BLaER1 treated with 17β-estradiol and CSF1 and Interleukin-3, amounts not matched to agents 10 nM and 100 nM (cell line): ENCODE results near the gene ESR1.
A peak's percentile ranks its signal among the peaks of the same experiment; 100 is the strongest.
"Not testable (repeated sequence)": the region's sequence is repeated elsewhere in the genome, so short reads cannot be mapped to it uniquely, and the experiment has no call there.

Source experiments
- H3K27ac ChIP-seq, 11 experiments: shearing (Covaris generic); formaldehyde crosslinking; 2 replicates each; pipeline ENCODE4 v1.8.1; 2022
- H3K27me3 ChIP-seq, 11 experiments: shearing (Covaris generic); formaldehyde crosslinking; 2 replicates each; pipeline ENCODE4 v1.8.1; 2022
- H3K36me3 ChIP-seq, 11 experiments: shearing (Covaris generic); formaldehyde crosslinking; 2 replicates each; pipeline ENCODE4 v1.8.1; 2022
- H3K4me1 ChIP-seq, 10 experiments: shearing (Covaris generic); formaldehyde crosslinking; 2 replicates each; pipeline ENCODE4 v1.8.1; 2022
- H3K4me2 ChIP-seq, 11 experiments: shearing (Covaris generic); formaldehyde crosslinking; 2 replicates each; pipeline ENCODE4 v1.8.1; 2022
- H3K4me3 ChIP-seq, 10 experiments: shearing (Covaris generic); formaldehyde crosslinking; 2 replicates each; pipeline ENCODE4 v1.8.1; 2022
- H3K9ac ChIP-seq, 11 experiments: shearing (Covaris generic); formaldehyde crosslinking; 2 replicates each; pipeline ENCODE4 v1.8.1; 2022
- H3K9me3 ChIP-seq, 11 experiments: shearing (Covaris generic); formaldehyde crosslinking; replicated peaks in 1 of 11; 2 replicates each; pipeline ENCODE4 v1.8.1; 2022
- H4K20me1 ChIP-seq, 11 experiments: shearing (Covaris generic); formaldehyde crosslinking; 2 replicates each; pipeline ENCODE4 v1.8.1; 2022
- Cebpa-rat ChIP-seq, 11 experiments: shearing (Covaris generic); IDR thresholded peaks; 2 replicates each; pipeline ENCODE4 v1.8.1; 2022

Gene ESR1

DNA sequence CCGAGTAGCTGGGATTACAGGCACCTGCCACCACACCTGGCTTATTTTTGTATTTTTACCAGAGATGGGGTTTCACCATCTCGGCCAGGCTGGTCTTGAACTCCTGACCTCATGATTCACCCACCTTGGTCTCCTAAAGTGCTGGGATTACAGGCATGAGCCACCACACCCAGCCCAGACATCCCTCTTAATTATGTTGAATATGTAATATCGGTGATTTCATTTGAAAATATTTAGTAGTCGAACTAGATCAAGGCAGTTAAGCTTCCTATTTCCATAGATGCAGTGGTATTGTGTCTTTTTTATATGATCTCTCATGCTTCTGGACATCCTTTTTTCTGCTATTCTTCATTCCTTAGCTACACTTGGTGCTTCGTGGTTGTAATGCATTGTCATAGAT, 29.7 kb downstream of the ESR1 start:
- Histone ChIP-seq H3K9ac (no peak overlapping the region), H3K27ac (no peak overlapping the region), H4K20me1 (no peaks in the 10 kb centered on the region), H3K9me3 (no peaks in the 10 kb centered on the region), H3K27me3 (no peaks in the 10 kb centered on the region), H3K36me3 (no peaks in the 10 kb centered on the region), H3K4me2 (no peak overlapping the region), H3K4me3 (no peak overlapping the region), H3K4me1 (peaks cover 0 to 18% (median 4%) of the 10 kb centered on the region in 10 experiments; a peak in 8 of 20 replicates)
- TF ChIP-seq Cebpa-rat (IDR thresholded peaks at IDR 0.05): no peak

DNA sequence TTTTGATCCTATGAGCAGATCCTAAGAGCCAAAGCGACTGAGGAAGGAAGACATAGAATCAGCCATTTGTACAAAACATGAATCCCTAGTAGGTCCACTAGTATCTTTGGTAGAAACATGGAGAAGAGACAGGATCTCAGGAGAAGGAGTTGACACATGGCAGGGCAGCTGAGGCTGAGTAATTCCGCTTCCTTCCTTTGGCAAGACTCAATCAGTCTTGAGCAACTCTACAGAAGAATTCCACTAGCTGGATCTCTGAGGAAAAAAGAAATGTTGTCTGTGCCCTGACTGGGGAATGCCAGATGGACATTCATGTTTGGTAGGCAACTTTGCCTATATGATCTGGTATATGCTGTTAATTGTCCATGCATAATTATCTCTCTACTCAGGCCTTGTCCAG, 35.3 kb downstream of the ESR1 start:
- H3K9me3 ChIP-seq: no peaks in the 10 kb centered on the region
- H3K4me3 ChIP-seq: no peak overlapping the region
- no peaks in the 10 kb centered on the region for H3K36me3 ChIP-seq
- H3K27ac ChIP-seq: no peak overlapping the region
- H3K4me2 ChIP-seq: peak overlapping the region in 2 of 11 experiments; percentile 66 to 81; a peak in 2 of 22 replicates
- no peaks in the 10 kb centered on the region for H4K20me1 ChIP-seq
- H3K4me1 ChIP-seq: peaks cover 0 to 27% (median 4%) of the 10 kb centered on the region in 10 experiments; a peak in 8 of 20 replicates
- H3K27me3 ChIP-seq: no peaks in the 10 kb centered on the region
- TF ChIP-seq Cebpa-rat (IDR thresholded peaks at IDR 0.05): no peak
- no peak overlapping the region for H3K9ac ChIP-seq

DNA sequence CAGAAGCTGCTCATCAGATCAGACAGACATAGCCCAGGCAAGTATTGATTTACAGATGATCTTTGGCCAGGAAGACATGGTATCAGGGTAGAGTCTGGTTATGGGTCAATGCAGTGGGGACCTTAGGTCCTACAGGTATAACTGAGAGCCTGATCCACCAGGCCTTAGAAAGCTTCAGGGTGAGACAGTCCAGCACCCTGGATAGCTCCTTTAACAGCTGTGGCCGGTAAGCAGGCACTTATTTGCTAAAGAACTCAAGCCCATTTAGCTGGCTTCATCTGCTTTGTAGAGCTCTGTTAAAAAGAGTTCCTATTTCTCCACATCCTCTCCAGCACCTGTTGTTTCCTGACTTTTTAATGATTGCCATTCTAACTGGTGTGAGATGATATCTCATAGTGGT, 39.6 kb downstream of the ESR1 start:
- Histone ChIP-seq H3K4me2 (no peak overlapping the region), H3K4me3 (no peak overlapping the region), H3K27me3 (no peaks in the 10 kb centered on the region), H3K9me3 (no peaks in the 10 kb centered on the region), H3K36me3 (no peaks in the 10 kb centered on the region), H3K9ac (no peak overlapping the region), H3K4me1 (peaks cover 0 to 11% (median 0%) of the 10 kb centered on the region in 10 experiments; a peak in 6 of 20 replicates), H4K20me1 (no peaks in the 10 kb centered on the region), H3K27ac (no peak overlapping the region)
- TF ChIP-seq Cebpa-rat (IDR thresholded peaks at IDR 0.05): no peak

DNA sequence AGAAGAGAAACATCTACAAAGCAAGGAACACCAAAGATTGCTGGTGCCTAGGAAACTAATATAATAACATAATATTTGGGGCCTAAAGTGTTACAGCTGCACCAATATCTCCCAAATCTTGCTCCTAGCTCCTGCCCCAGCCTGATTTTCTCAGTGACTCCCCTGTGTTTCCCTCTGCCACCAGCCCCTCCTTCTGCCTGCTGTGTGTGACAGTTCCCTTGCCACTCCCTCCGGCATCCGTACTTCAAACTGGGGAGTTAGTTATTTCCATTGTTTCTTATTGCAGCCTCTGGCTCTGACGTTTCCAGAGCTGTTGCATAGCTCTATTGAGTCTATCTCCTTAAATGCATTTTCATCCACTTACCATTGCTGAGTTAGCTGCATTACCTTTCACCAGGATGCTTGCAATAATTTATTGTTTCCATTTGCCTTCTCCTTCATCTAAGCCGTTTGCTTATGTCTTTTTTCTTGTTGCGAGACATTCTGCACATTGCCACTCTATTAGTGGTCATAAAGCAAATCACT, 43.1 kb downstream of the ESR1 start:
- TF ChIP-seq Cebpa-rat (IDR thresholded peaks at IDR 0.05): no peak
- Histone ChIP-seq H3K9me3 (no peaks in the 10 kb centered on the region), H3K27me3 (no peaks in the 10 kb centered on the region), H3K4me3 (no peak overlapping the region), H3K4me2 (no peak overlapping the region), H4K20me1 (no peaks in the 10 kb centered on the region), H3K4me1 (no peaks in the 10 kb centered on the region), H3K9ac (no peak overlapping the region), H3K27ac (no peak overlapping the region), H3K36me3 (no peaks in the 10 kb centered on the region)

DNA sequence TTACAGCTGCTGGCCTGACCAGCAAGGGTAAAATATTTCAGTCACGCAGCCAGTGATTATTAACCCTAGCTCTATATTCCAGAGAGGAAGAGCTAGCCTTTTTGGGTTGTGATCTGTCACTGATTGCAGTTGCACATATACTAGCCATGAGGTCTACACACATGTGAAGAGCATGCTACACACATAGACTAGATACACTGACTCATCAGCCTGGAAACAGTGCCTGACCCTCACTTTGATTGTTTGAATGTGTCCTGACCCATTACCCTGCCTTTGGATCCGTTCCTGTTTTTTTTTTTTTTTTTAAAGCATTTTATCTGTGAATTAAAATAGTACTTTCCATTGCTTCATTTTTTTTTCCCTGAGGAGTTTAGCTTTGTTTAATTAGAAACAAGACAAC, 50.8 kb downstream of the ESR1 start:
- H3K4me3 ChIP-seq: no peak overlapping the region

DNA sequence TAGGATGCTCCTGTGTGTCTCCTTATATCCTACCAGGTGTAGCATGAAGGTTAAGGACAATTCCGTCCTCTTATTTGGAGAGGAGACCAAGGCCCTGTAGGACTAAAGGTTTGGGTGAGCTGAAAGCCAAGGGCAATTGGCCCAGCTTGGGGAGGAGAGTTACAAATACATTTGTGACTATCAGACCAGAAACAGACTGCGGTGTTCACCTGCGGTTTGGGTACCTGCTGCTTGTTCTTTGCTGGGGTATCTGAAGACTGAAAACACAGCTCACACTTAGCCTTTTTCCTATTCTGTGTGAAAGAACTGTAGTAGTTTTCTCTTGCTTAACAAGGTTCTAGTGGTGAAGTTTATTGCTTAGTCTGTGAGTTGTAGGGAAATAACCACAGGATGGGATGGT, 55.0 kb downstream of the ESR1 start:
- Histone ChIP-seq H3K4me1 (peaks cover 3 to 7% (median 4%) of the 10 kb centered on the region in 10 experiments; a peak in 12 of 20 replicates), H3K36me3 (no peaks in the 10 kb centered on the region), H4K20me1 (no peaks in the 10 kb centered on the region), H3K9ac (no peak overlapping the region), H3K4me3 (no peak overlapping the region), H3K27me3 (no peaks in the 10 kb centered on the region), H3K27ac (no peak overlapping the region), H3K9me3 (peaks cover 0 to 9% (median 4%) of the 10 kb centered on the region in 11 experiments; a peak in 3 of 22 replicates), H3K4me2 (no peak overlapping the region)
- no peak for TF ChIP-seq Cebpa-rat (IDR thresholded peaks at IDR 0.05)

More for the DNA sequence above, 50.8 kb downstream of the ESR1 start:
- TF ChIP-seq Cebpa-rat (IDR thresholded peaks at IDR 0.05): no peak
- H3K27ac ChIP-seq: no peak overlapping the region
- H3K27me3 ChIP-seq: no peaks in the 10 kb centered on the region
- no peak overlapping the region for H3K4me2 ChIP-seq
- H4K20me1 ChIP-seq: no peaks in the 10 kb centered on the region
- H3K9ac ChIP-seq: no peak overlapping the region
- H3K4me1 ChIP-seq: no peaks in the 10 kb centered on the region
- no peaks in the 10 kb centered on the region for H3K9me3 ChIP-seq
- H3K36me3 ChIP-seq: no peaks in the 10 kb centered on the region

DNA sequence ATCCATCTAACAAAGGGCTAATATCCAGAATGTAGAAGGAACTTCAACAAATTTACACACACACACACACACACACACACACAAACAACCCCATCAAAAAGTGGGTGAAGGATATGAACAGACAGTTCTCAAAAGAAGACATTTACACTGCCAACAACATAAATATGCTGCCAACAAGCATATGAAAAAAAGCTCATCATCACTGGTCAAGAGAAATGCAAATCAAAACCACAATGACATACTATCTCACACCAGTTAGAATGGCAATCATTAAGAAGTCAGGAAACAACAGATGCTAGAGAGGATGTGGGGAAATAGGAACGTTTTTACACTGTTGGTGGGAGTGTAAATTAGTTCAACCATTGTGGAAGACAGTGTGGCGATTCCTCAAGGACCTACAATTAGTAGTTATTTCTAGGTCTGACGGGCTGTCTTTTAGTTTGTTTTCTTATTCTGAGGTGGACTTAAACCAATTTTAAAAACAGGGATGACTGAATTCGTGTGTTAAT, 59.9 kb downstream of the ESR1 start:
- not testable (repeated sequence) for H3K4me3 ChIP-seq, H3K27me3 ChIP-seq, H4K20me1 ChIP-seq, H3K36me3 ChIP-seq
- H3K27ac ChIP-seq: peak overlapping the region in 5 of 11 experiments; percentile 14 to 75 (median 58); a peak in 7 of 22 replicates
- peak overlapping the region in 1 of 11 experiments; percentile 32; a peak in 1 of 22 replicates for H3K9ac ChIP-seq
- peaks cover 7 to 30% (median 23%) of the 10 kb centered on the region in 10 experiments; a peak in 17 of 20 replicates for H3K4me1 ChIP-seq
- peaks cover 0 to 16% (median 6%) of the 10 kb centered on the region in 11 experiments; a peak in 7 of 22 replicates for H3K9me3 ChIP-seq
- H3K4me2 ChIP-seq: peak overlapping the region; percentile 24 to 58 (median 46); a peak in 19 of 22 replicates

DNA sequence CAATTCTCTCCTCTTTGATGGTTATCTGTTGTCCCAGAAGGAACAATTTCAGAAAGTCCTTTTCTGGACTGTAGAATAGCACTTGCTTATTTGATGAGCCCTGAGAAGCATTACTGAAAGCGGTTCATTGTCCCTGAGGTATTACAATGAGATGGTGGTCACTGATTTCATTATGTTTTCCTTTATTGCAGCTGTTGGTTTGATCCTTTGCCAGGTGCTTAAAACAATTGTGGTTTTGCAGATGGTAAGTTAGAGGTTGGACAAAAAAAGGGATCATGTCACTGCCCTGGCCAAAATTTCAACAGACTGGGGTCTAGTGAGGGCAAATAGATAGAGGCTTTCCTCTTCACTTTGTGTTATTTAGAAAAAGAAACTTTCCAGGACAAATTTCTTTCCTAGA, 61.9 kb downstream of the ESR1 start:
- Histone ChIP-seq H3K9ac (no peak overlapping the region), H3K9me3 (peaks cover 0 to 16% (median 6%) of the 10 kb centered on the region in 11 experiments; a peak in 7 of 22 replicates), H3K4me3 (no peak overlapping the region), H3K4me2 (peak overlapping the region in 9 of 11 experiments; percentile 17 to 66 (median 51); a peak in 17 of 22 replicates), H3K27me3 (no peaks in the 10 kb centered on the region), H4K20me1 (no peaks in the 10 kb centered on the region), H3K4me1 (peaks cover 7 to 30% (median 23%) of the 10 kb centered on the region in 10 experiments; a peak in 17 of 20 replicates), H3K27ac (peak overlapping the region in 4 of 11 experiments; percentile 50 to 75 (median 63); a peak in 7 of 22 replicates), H3K36me3 (no peaks in the 10 kb centered on the region)
- no peak for TF ChIP-seq Cebpa-rat (IDR thresholded peaks at IDR 0.05)

DNA sequence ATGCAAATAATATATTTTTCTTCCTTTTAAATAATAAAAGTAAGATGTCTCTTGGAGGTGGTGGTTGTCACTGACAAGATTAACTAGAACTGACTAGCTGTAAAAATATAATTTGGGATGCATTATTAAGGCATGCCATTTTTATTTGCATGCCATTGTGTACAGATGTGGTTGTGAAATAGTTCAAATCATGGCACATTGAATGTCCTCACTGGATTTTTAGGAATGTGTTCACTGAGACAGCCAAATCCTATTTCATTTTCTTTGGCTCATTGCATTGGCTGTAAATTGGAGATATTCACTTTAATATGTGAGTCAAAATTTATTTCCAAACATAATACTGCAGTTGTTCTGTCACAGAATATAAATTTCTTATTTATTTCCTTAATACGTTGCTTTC, 62.3 kb downstream of the ESR1 start:
- Histone ChIP-seq H3K4me2 (peak overlapping the region in 7 of 11 experiments; percentile 31 to 66 (median 51); a peak in 7 of 22 replicates), H4K20me1 (no peaks in the 10 kb centered on the region), H3K9me3 (peaks cover 0 to 16% (median 6%) of the 10 kb centered on the region in 11 experiments; a peak in 7 of 22 replicates), H3K9ac (no peak overlapping the region), H3K4me1 (peaks cover 7 to 30% (median 23%) of the 10 kb centered on the region in 10 experiments; a peak in 17 of 20 replicates), H3K4me3 (no peak overlapping the region), H3K27me3 (no peaks in the 10 kb centered on the region), H3K36me3 (no peaks in the 10 kb centered on the region), H3K27ac (peak overlapping the region in 3 of 11 experiments; percentile 8 to 75 (median 33); a peak in 3 of 22 replicates)
- no peak for TF ChIP-seq Cebpa-rat (IDR thresholded peaks at IDR 0.05)
